B cell (primary cell): ENCODE results near the gene SRRM2. TPM values are rescaled to one million over a fixed set of nuclear protein-coding genes. Genes with fewer than 3 reads are reported as not detected.

Experiments used
- ATAC-seq: fragments of 200-7000 bp; cut with Tn5 transposase; one replicate; pipeline ENCODE4 v1.10.0; 2021; ENCODE audit warnings: low read depth, mild to moderate bottlenecking, moderate number of reproducible peaks, moderate library complexity
- CTCF ChIA-PET: fragments of 350-600 bp; sonication (Branson Sonifier 250); formaldehyde crosslinking; loops from one replicate; lab custom pipeline; 2021; ENCODE audit warnings: antibody characterized with exemption, inconsistent platforms; lab: Charles Lee
- POLR2A ChIA-PET: fragments of 350-600 bp; sonication (Branson Sonifier 250); formaldehyde crosslinking; loops from one replicate; lab custom pipeline; 2021; ENCODE audit warnings: antibody characterized with exemption; lab: Charles Lee
- DNase-seq: peaks from one replicate; pipeline ENCODE4 v3.0.0; 2013
- H2AFZ ChIP-seq: 2 replicates; pipeline ENCODE4 v1.6.1; 2012; ENCODE audit warnings: mild to moderate bottlenecking, low read depth, low read length; ENCODE audit not compliant: insufficient read depth, poor library complexity, severe bottlenecking
- H3K27ac ChIP-seq, 2 donors: 1 replicate in 1 of 2; 2 replicates in 1 of 2; pipeline ENCODE4 v1.5.1; 2012 to 2013; ENCODE audit warnings: low read length in 2 of 2, mild to moderate bottlenecking in 2 of 2, moderate library complexity in 1 of 2
- H3K27me3 ChIP-seq, 4 experiments: fragments of 200-600 bp in 1 of 4; sonication (generic) in 1 of 4; replicated peaks in 1 of 4; 1 replicate in 2 of 4; 2 replicates in 2 of 4; pipeline versions ENCODE4 v1.6.1 to v1.7.0; 2013 to 2016; ENCODE audit warnings: low read length in 3 of 4, mild to moderate bottlenecking in 2 of 4, mixed read lengths in 1 of 4, moderate library complexity in 1 of 4; ENCODE audit not compliant: insufficient read depth in 4 of 4, control insufficient read depth in 3 of 4; ENCODE audit errors: control extremely low read depth in 1 of 4
- H3K36me3 ChIP-seq, 2 experiments: replicated peaks in 1 of 2; 1 replicate in 1 of 2; 2 replicates in 1 of 2; pipeline versions ENCODE4 v1.6.1 to v1.7.1; 2013; ENCODE audit warnings: low read length in 1 of 2; ENCODE audit not compliant: insufficient read depth in 2 of 2, control insufficient read depth in 1 of 2; ENCODE audit errors: control extremely low read depth in 1 of 2, extremely low read depth in 1 of 2
- H3K4me1 ChIP-seq, 2 donors: fragments of 200-600 bp in 1 of 2; sonication (generic) in 1 of 2; 1 replicate in 1 of 2; 2 replicates in 1 of 2; pipeline versions ENCODE4 v1.5.1 to v1.6.1; 2013 to 2017; ENCODE audit warnings: low read length in 2 of 2; ENCODE audit not compliant: control insufficient read depth in 2 of 2, insufficient read depth in 2 of 2
- H3K4me2 ChIP-seq: replicated peaks from 2 replicates; pipeline ENCODE3; 2012; ENCODE audit warnings: mild to moderate bottlenecking, low read depth, low read length; ENCODE audit not compliant: poor library complexity, severe bottlenecking
- H3K4me3 ChIP-seq, 5 experiments: fragments of 200-600 bp in 1 of 5; sonication (generic) in 1 of 5; 1 replicate in 3 of 5; 2 replicates in 2 of 5; pipeline versions ENCODE4 v1.5.1 to v1.7.0; 2011 to 2016; ENCODE audit warnings: low read length in 4 of 5, mild to moderate bottlenecking in 4 of 5, low read depth in 2 of 5, control low read depth in 1 of 5, moderate library complexity in 1 of 5; ENCODE audit not compliant: insufficient read depth in 1 of 5; ENCODE audit errors: control extremely low read depth in 1 of 5, extremely low read depth in 1 of 5
- H3K79me2 ChIP-seq: fragments of 200-600 bp; sonication (generic); one replicate; pipeline ENCODE4 v1.6.0; 2016; ENCODE audit warnings: low read length; ENCODE audit not compliant: control insufficient read depth, insufficient read depth
- H3K9ac ChIP-seq: fragments of 200-600 bp; sonication (generic); 2 replicates; pipeline ENCODE4 v1.6.1; 2017; ENCODE audit warnings: mild to moderate bottlenecking, low read length, moderate library complexity
- H3K9me3 ChIP-seq, 3 donors: one replicate each; pipeline versions ENCODE4 v1.6.1 to v1.7.1; 2013; ENCODE audit warnings: low read length in 2 of 3; ENCODE audit not compliant: control insufficient read depth in 2 of 3, insufficient read depth in 1 of 3; ENCODE audit errors: control extremely low read depth in 1 of 3
- H4K20me1 ChIP-seq: 2 replicates; pipeline ENCODE4 v1.6.0; 2012; ENCODE audit warnings: mild to moderate bottlenecking, low read length; ENCODE audit not compliant: insufficient read depth, control insufficient read depth, poor library complexity, severe bottlenecking
- H3K27ac Mint-ChIP-seq: one replicate; pipeline ENCODE4 v1.8.0; 2021; ENCODE audit warnings: mixed read lengths
- H3K27me3 Mint-ChIP-seq: one replicate; pipeline ENCODE4 v1.8.0; 2021; ENCODE audit warnings: mixed read lengths
- H3K4me1 Mint-ChIP-seq: one replicate; pipeline ENCODE4 v1.8.0; 2021; ENCODE audit warnings: mixed read lengths
- H3K4me3 Mint-ChIP-seq: one replicate; pipeline ENCODE4 v1.8.0; 2021; ENCODE audit warnings: mixed read lengths
- H3K9me3 Mint-ChIP-seq: one replicate; pipeline ENCODE4 v1.8.0; 2022; ENCODE audit warnings: mixed read lengths; ENCODE audit not compliant: insufficient read depth
- CTCF ChIP-seq: fragments of 200-600 bp; IDR thresholded peaks from one replicate; pipeline ENCODE4 v1.8.0; 2022; ENCODE audit warnings: antibody characterized with exemption, mild to moderate bottlenecking
- EZH2 ChIP-seq: IDR thresholded peaks from 2 replicates; pipeline ENCODE4 v1.6.1; 2012; ENCODE audit warnings: borderline replicate concordance, low read depth, mild to moderate bottlenecking, moderate library complexity, low read length; ENCODE audit not compliant: insufficient read depth, poor library complexity, severe bottlenecking
- WGBS: methylation state at CpG from one replicate; pipeline ENCODE4 v1.1.5; 2013; ENCODE audit warnings: missing lambda C conversion rate; ENCODE audit not compliant: insufficient coverage; 5-methylcytosine and 5-hydroxymethylcytosine counted together
- intact Hi-C: fragments of 100-400 bp; cut with micrococcal nuclease; formaldehyde crosslinking; loops from one replicate; pipeline ENCODE4 v1.10.0; 2022
- polyA plus RNA-seq: library from polyadenylated mRNA; depleted of rRNA; stranded (reverse); fragments of >200 nt; gene quantifications from 2 replicates; pipeline ENCODE4 v1.2.3, GENCODE V29; 2012
- total RNA-seq, 2 donors: library from RNA; stranded (reverse); fragments of 120-200 nt in 1 of 2; gene quantifications; 1 replicate in 1 of 2; 2 replicates in 1 of 2; pipeline versions ENCODE4 v1.2.3 to v1.2.4, GENCODE V29; 2013 to 2022

The SRRM2 gene
- total and polyA plus RNA-seq, 2 donors (not counting 1 experiment from before 2014, with no cell fraction given) = 1,485 to 1,879 TPM

DNA sequence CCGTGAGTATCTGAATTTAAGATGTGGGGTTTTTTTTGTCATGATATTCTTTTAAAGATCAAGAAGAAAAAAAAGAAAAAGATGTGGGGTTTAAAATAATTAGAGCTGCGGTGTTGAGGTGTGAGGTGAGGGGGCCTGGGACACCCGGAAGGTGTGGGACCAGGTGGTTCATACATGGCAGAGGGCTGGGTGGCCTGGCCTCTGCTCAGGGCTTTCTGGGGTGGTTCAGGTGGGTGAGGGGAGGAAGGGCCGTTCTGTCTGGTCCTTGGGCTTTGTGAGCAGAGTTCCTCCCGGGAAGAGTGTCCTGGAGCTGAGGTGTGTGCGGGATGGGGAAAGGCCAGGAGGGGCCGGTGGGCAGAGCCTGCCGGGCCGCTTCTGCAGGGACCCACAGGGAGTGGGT is 37.4 kb upstream of the SRRM2 start:
- CTCF ChIA-PET = no interaction called here
- intact Hi-C loops = no loop called here
- H3K79me2 ChIP-seq = no peaks in the 10 kb centered on the region
- H3K36me3 ChIP-seq = peaks cover 0 to 3% of the 10 kb centered on the region in 2 experiments
- H3K27me3 ChIP-seq = no peaks in the 10 kb centered on the region
- H3K4me1 ChIP-seq = peaks cover 4 to 10% of the 10 kb centered on the region in 2 donors
- no peak overlapping the region for H2AFZ ChIP-seq
- H3K9me3 ChIP-seq = peaks cover 0 to 3% (median 0%) of the 10 kb centered on the region in 3 donors
- TF ChIP-seq EZH2 (no peak), CTCF (no peak)
- 55% methylated on average over 9 of the region's 9 CpGs for WGBS
- Mint-ChIP-seq H3K27ac (no peak overlapping the region), H3K4me1 (peaks cover 7% of the 10 kb centered on the region), H3K4me3 (no peak overlapping the region), H3K27me3 (peaks cover 4% of the 10 kb centered on the region), H3K9me3 (no peaks in the 10 kb centered on the region)
- peak overlapping the region; percentile 73 for H3K4me2 ChIP-seq
- no peak overlapping the region for H3K27ac ChIP-seq
- no peak for ATAC-seq
- POLR2A ChIA-PET = no interaction called here
- no peak for DNase-seq
- no peak overlapping the region for H3K4me3 ChIP-seq
- H4K20me1 ChIP-seq = peaks cover 3% of the 10 kb centered on the region
- no peak overlapping the region for H3K9ac ChIP-seq

DNA sequence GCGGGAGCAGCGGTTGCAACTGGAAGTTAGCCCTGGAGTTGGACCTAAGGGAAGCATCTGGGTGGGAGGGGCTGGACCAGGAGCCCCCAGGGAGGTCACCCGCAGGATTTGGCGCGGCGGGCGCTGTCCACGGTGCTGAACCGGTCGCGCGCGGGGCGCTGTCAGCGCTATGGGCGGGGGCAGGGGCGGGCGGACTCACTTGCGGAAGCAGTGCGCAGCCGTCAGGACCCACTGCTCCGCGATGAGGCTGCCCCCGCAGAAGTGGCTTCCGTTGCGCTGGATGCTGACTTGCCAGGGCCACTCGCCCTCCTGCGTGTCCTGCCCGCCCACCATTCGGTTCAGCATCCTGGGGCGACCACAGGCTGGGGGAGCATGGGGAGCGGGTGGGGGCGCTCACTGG is 36.9 kb upstream of the SRRM2 start:
- Mint-ChIP-seq H3K4me1 (peaks cover 7% of the 10 kb centered on the region), H3K9me3 (no peaks in the 10 kb centered on the region), H3K27ac (no peak overlapping the region), H3K4me3 (peak overlapping the region; percentile 7), H3K27me3 (peaks cover 4% of the 10 kb centered on the region)
- intact Hi-C loops = no loop called here
- H3K27me3 ChIP-seq = no peaks in the 10 kb centered on the region
- peak; percentile 91 for ATAC-seq
- peaks cover 3% of the 10 kb centered on the region for H4K20me1 ChIP-seq
- ChIA-PET CTCF (no interaction called here), POLR2A (no interaction called here)
- no peak overlapping the region for H3K27ac ChIP-seq
- H2AFZ ChIP-seq = no peak overlapping the region
- H3K9me3 ChIP-seq = peaks cover 0 to 3% (median 0%) of the 10 kb centered on the region in 3 donors
- H3K79me2 ChIP-seq = no peaks in the 10 kb centered on the region
- peaks cover 4 to 14% of the 10 kb centered on the region in 2 donors for H3K4me1 ChIP-seq
- H3K4me3 ChIP-seq = no peak overlapping the region
- 4% methylated on average over 33 of the region's 33 CpGs for WGBS
- no peak overlapping the region for H3K9ac ChIP-seq
- H3K36me3 ChIP-seq = peaks cover 0 to 1% of the 10 kb centered on the region in 2 experiments
- TF ChIP-seq EZH2 (no peak), CTCF (no peak)
- peak; percentile 87 for DNase-seq
- H3K4me2 ChIP-seq = peak overlapping the region; percentile 73
